Muscle of arm (tissue), 12 donors: Measurements from ENCODE around the gene HOXA13. TPM values are rescaled to one million over a fixed set of nuclear protein-coding genes. Genes with fewer than 3 reads are reported as not detected.

ENCODE experiments used
- DNase-seq: peaks from one replicate; pipeline ENCODE4 v3.0.0-alpha.2; 2013
- polyA plus RNA-seq, 12 donors: library from polyadenylated mRNA; unstranded; fragments of 120-200 nt; gene quantifications; one replicate each; pipeline ENCODE4 v1.2.1, GENCODE V29; 2013; ENCODE audit not compliant: insufficient read length in 12 of 12

The HOXA13 gene
- polyA plus RNA-seq, 12 donors, result 0.07 to 8.1 (median 0.45) TPM; not detected in 3

GRCh38 chr7:27182285-27182841 lies 17.5 kb downstream of the HOXA13 start:
- no peak for DNase-seq

- no peak for DNase-seq
These were observed 18.1 kb downstream of the HOXA13 start for GRCh38 chr7:27181795-27182275.

- no peak for DNase-seq
These were observed 19.2 kb downstream of the HOXA13 start for GRCh38 chr7:27180431-27181420.

- peak; percentile 92 for DNase-seq
These were observed 20.1 kb downstream of the HOXA13 start for GRCh38 chr7:27179503-27180430.

- DNase-seq, result no peak
These were observed 20.9 kb downstream of the HOXA13 start for GRCh38 chr7:27179030-27179429.

- DNase-seq, result no peak
These were observed 21.5 kb downstream of the HOXA13 start for GRCh38 chr7:27178366-27178765.

- no peak for DNase-seq
These were observed 22.0 kb downstream of the HOXA13 start for GRCh38 chr7:27177795-27178320.

- no peak for DNase-seq
These were observed 22.7 kb downstream of the HOXA13 start for GRCh38 chr7:27176962-27177794.

- no peak for DNase-seq
These were observed 23.4 kb downstream of the HOXA13 start for GRCh38 chr7:27176524-27176845.

- no peak for DNase-seq
These were observed 24.0 kb downstream of the HOXA13 start for GRCh38 chr7:27175626-27176523.

- no peak for DNase-seq
These were observed 24.8 kb downstream of the HOXA13 start for GRCh38 chr7:27174874-27175625.

GRCh38 chr7:27173956-27174873 lies 25.7 kb downstream of the HOXA13 start, which contains the start of gene HOXA10:
Gene HOXA10, minus strand, starts transcription at chr7:27174320. Its CDS starts 14 bp downstream, at chr7:27174306.
- DNase-seq, result no peak

GRCh38 chr7:27173511-27173955 lies 26.4 kb downstream of the HOXA13 start:
- DNase-seq, result no peak

GRCh38 chr7:27172823-27173510 lies 26.9 kb downstream of the HOXA13 start:
- no peak for DNase-seq

- no peak for DNase-seq
These were observed 27.5 kb downstream of the HOXA13 start for GRCh38 chr7:27172315-27172774.

GRCh38 chr7:27171637-27172314 lies 28.1 kb downstream of the HOXA13 start:
- DNase-seq, result no peak
